ENCODE measurements around the gene SYCP2L. TPM values are rescaled to one million over a fixed set of nuclear protein-coding genes. Genes with fewer than 3 reads are reported as not detected.

Gene SYCP2L
- total RNA-seq, 1 donor from 2014 or later, result 12.5 TPM

GRCh38 chr6:10961837-10962236, 75.0 kb downstream of the SYCP2L start:
- no peak for DNase-seq (ENCODE audit: low spot score)
- Histone ChIP-seq H3K36me3 (peaks cover 3% of the 10 kb centered on the region), H3K27ac (no peak overlapping the region), H3K4me3 (no peak overlapping the region), H3K4me2 (no peak overlapping the region), H3K79me2 (ENCODE audit: low read depth) (no peaks in the 10 kb centered on the region), H3K4me1 (peaks cover 8% of the 10 kb centered on the region), H3F3A (ENCODE audit: low read depth) (no peaks in the 10 kb centered on the region), H3K27me3 (no peaks in the 10 kb centered on the region), H4K20me1 (ENCODE audit: low read depth) (no peaks in the 10 kb centered on the region), H3K9me3 (ENCODE audit: low read depth) (peaks cover 8% of the 10 kb centered on the region), H3K9ac (no peak overlapping the region), H2AFZ (replicated peaks) (no peak overlapping the region)
- Mint-ChIP-seq H3K27me3 (ENCODE audit: insufficient read depth, low read depth) (no peaks in the 10 kb centered on the region), H3K36me3 (peaks cover 7% of the 10 kb centered on the region), H3K9me3 (peaks cover 12% of the 10 kb centered on the region), H3K4me3 (no peak overlapping the region), H3K27ac (no peak overlapping the region), H3K4me1 (no peaks in the 10 kb centered on the region)
- no peak for TF ChIP-seq CTCF (IDR thresholded peaks at IDR 0.05)
- TF ChIP-seq EZH2phosphoT487 (IDR thresholded peaks at IDR 0.05), result no peak

- H3K36me3 ChIP-seq, result peaks cover 4% of the 10 kb centered on the region
- H3K27me3 ChIP-seq, result no peaks in the 10 kb centered on the region
- H3F3A ChIP-seq (ENCODE audit: low read depth), result no peaks in the 10 kb centered on the region
- H2AFZ ChIP-seq (replicated peaks), result no peak overlapping the region
- no peak overlapping the region for H3K9ac ChIP-seq
- Mint-ChIP-seq H3K4me1 (no peaks in the 10 kb centered on the region), H3K27me3 (ENCODE audit: insufficient read depth, low read depth) (no peaks in the 10 kb centered on the region), H3K9me3 (peaks cover 12% of the 10 kb centered on the region), H3K36me3 (peaks cover 7% of the 10 kb centered on the region), H3K27ac (no peak overlapping the region), H3K4me3 (no peak overlapping the region)
- H4K20me1 ChIP-seq (ENCODE audit: low read depth), result no peaks in the 10 kb centered on the region
- no peak for DNase-seq (ENCODE audit: low spot score)
- no peak for TF ChIP-seq EZH2phosphoT487 (IDR thresholded peaks at IDR 0.05)
- no peaks in the 10 kb centered on the region for H3K79me2 ChIP-seq (ENCODE audit: low read depth)
- H3K4me1 ChIP-seq, result peaks cover 8% of the 10 kb centered on the region
- H3K4me2 ChIP-seq, result no peak overlapping the region
- no peak overlapping the region for H3K27ac ChIP-seq
- peaks cover 9% of the 10 kb centered on the region for H3K9me3 ChIP-seq (ENCODE audit: low read depth)
- no peak overlapping the region for H3K4me3 ChIP-seq
Measured at GRCh38 chr6:10962673-10963072, 75.8 kb downstream of the SYCP2L start.

GRCh38 chr6:10963113-10963512, 76.3 kb downstream of the SYCP2L start:
- Mint-ChIP-seq H3K4me1 (no peaks in the 10 kb centered on the region), H3K9me3 (peaks cover 17% of the 10 kb centered on the region), H3K36me3 (peaks cover 8% of the 10 kb centered on the region), H3K27me3 (ENCODE audit: insufficient read depth, low read depth) (no peaks in the 10 kb centered on the region), H3K4me3 (no peak overlapping the region), H3K27ac (no peak overlapping the region)
- H3K4me3 ChIP-seq, result no peak overlapping the region
- H3K4me1 ChIP-seq, result peaks cover 8% of the 10 kb centered on the region
- no peaks in the 10 kb centered on the region for H3K79me2 ChIP-seq (ENCODE audit: low read depth)
- no peaks in the 10 kb centered on the region for H4K20me1 ChIP-seq (ENCODE audit: low read depth)
- H3F3A ChIP-seq (ENCODE audit: low read depth), result no peaks in the 10 kb centered on the region
- DNase-seq (ENCODE audit: low spot score), result no peak
- H3K9ac ChIP-seq, result no peak overlapping the region
- no peak overlapping the region for H3K27ac ChIP-seq
- TF ChIP-seq EZH2 (IDR thresholded peaks at IDR 0.05) (no peak), EZH2phosphoT487 (IDR thresholded peaks at IDR 0.05) (no peak), CTCF (IDR thresholded peaks at IDR 0.05) (no peak)
- no peaks in the 10 kb centered on the region for H3K27me3 ChIP-seq
- H2AFZ ChIP-seq (replicated peaks), result no peak overlapping the region
- peaks cover 9% of the 10 kb centered on the region for H3K9me3 ChIP-seq (ENCODE audit: low read depth)
- H3K36me3 ChIP-seq, result peaks cover 4% of the 10 kb centered on the region
- no peak overlapping the region for H3K4me2 ChIP-seq

- Histone ChIP-seq H3K4me1 (peaks cover 8% of the 10 kb centered on the region), H3K4me3 (no peak overlapping the region), H3K36me3 (peaks cover 4% of the 10 kb centered on the region), H3K9ac (no peak overlapping the region), H3F3A (ENCODE audit: low read depth) (no peaks in the 10 kb centered on the region), H3K4me2 (no peak overlapping the region), H3K9me3 (ENCODE audit: low read depth) (peaks cover 9% of the 10 kb centered on the region), H4K20me1 (ENCODE audit: low read depth) (no peaks in the 10 kb centered on the region), H3K79me2 (ENCODE audit: low read depth) (no peaks in the 10 kb centered on the region), H3K27ac (no peak overlapping the region), H2AFZ (replicated peaks) (no peak overlapping the region), H3K27me3 (no peaks in the 10 kb centered on the region)
- DNase-seq (ENCODE audit: low spot score), result no peak
- H3K4me1 Mint-ChIP-seq, result no peaks in the 10 kb centered on the region
- no peak overlapping the region for H3K4me3 Mint-ChIP-seq
- H3K9me3 Mint-ChIP-seq, result peaks cover 17% of the 10 kb centered on the region
- H3K36me3 Mint-ChIP-seq, result peaks cover 10% of the 10 kb centered on the region
- H3K27ac Mint-ChIP-seq, result no peak overlapping the region
- H3K27me3 Mint-ChIP-seq (ENCODE audit: insufficient read depth, low read depth), result no peaks in the 10 kb centered on the region
- TF ChIP-seq EZH2 (IDR thresholded peaks at IDR 0.05) (no peak), EZH2phosphoT487 (IDR thresholded peaks at IDR 0.05) (no peak), CTCF (IDR thresholded peaks at IDR 0.05) (no peak)
Measured at GRCh38 chr6:10964684-10965083, 77.8 kb downstream of the SYCP2L start.

All from neural progenitor cell (in vitro differentiated cells).